ENCODE measurements around the gene GSC.
A peak's percentile ranks its signal among the peaks of the same experiment; 100 is the strongest.
"Not testable (repeated sequence)": the region's sequence is repeated elsewhere in the genome, so short reads cannot be mapped to it uniquely, and the experiment has no call there.

The GSC gene

GRCh38 chr14:94771158-94771905 is 1.4 kb upstream of the GSC start:
- no peak for DNase-seq

GRCh38 chr14:94770815-94771157 is 873 bp upstream of the GSC start:
- no peak for DNase-seq

- no peak for DNase-seq
Observed at GRCh38 chr14:94770251-94770749, 387 bp upstream of the GSC start.

GRCh38 chr14:94768521-94769390 is 1.2 kb downstream of the GSC start:
- peak; percentile 6 for DNase-seq

- no peak for DNase-seq
Observed at GRCh38 chr14:94768141-94768520, 1.8 kb downstream of the GSC start.

GRCh38 chr14:94767321-94767878 is 2.5 kb downstream of the GSC start:
- no peak for DNase-seq

- no peak for DNase-seq
Observed at GRCh38 chr14:94764573-94764972, 5.3 kb downstream of the GSC start.

GRCh38 chr14:94762431-94762830 is 7.5 kb downstream of the GSC start:
- DNase-seq, result no peak

- DNase-seq, result no peak
Observed at GRCh38 chr14:94761997-94762377, 7.9 kb downstream of the GSC start.

GRCh38 chr14:94761348-94761996 is 8.4 kb downstream of the GSC start:
- no peak for DNase-seq

GRCh38 chr14:94756310-94756882 is 13.5 kb downstream of the GSC start:
- no peak for DNase-seq

GRCh38 chr14:94754391-94754942 is 15.4 kb downstream of the GSC start:
- no peak for DNase-seq

- DNase-seq, result no peak
Observed at GRCh38 chr14:94752591-94753436, 17.1 kb downstream of the GSC start.

- no peak for DNase-seq
Observed at GRCh38 chr14:94751956-94752355, 18.0 kb downstream of the GSC start.

- DNase-seq, result no peak
Observed at GRCh38 chr14:94751321-94751720, 18.6 kb downstream of the GSC start.

GRCh38 chr14:94750371-94750770 is 19.5 kb downstream of the GSC start:
- no peak for DNase-seq

GRCh38 chr14:94748667-94749347 is 21.1 kb downstream of the GSC start:
- DNase-seq, result no peak

GRCh38 chr14:94747739-94748138 is 22.2 kb downstream of the GSC start:
- DNase-seq, result no peak

GRCh38 chr14:94747153-94747552 is 22.8 kb downstream of the GSC start:
- not testable (repeated sequence) for DNase-seq

GRCh38 chr14:94746131-94746530 is 23.8 kb downstream of the GSC start:
- no peak for DNase-seq

- no peak for DNase-seq
Observed at GRCh38 chr14:94738751-94739150, 31.2 kb downstream of the GSC start.
